Activated CD8-positive, alpha-beta memory T cell treated with anti-CD3 and anti-CD28 coated beads for 48 hours (primary cell): ENCODE results near the gene SH3PXD2A.

Source experiments
- DNase-seq, 3 experiments: peaks; one replicate each; pipeline ENCODE4 v3.0.0-alpha.2; 2020; ENCODE audit warnings: low read depth in 2 of 3, low spot score in 2 of 3

The SH3PXD2A gene

DNA sequence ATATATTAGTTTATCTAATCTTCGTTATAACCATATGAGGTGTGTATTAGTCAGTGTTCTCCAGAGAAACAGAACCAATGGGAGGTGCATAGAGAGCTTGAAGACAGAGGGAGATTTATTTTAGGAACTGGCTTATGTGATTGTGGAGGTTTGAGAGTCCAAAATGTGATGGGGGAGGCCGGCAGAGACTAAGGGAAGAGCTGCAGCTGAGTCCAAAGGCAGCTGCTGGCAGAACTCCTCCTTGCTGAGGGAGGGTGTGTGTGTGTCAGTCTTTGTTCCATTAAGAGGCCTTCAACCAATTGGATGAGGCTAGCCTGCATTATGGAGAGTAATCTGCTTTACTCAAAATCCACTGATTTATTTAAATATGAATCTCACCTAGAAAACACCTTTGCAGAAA is 165.1 kb downstream of the SH3PXD2A start:
- no peak for DNase-seq

DNA sequence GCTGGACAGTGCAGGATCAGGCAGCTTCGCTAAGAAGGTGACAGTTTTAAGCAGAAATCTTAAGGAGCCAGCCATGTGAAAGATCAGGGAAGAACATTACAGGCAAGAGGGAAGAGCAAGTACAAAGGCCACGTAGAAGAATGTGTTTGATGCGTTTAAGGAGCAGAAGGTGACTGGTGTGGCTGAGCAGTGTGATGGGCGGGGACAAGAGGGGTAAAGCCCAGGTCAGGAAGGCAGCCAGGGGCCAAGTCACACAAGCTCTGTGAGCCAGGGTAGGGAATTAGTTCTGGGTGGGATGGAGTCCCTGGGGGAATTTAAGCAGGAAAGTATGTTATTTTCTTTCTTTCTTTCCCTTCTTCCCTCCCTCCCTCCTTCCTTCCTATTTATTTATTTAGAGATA is 166.9 kb downstream of the SH3PXD2A start:
- DNase-seq: no peak

GRCh38 chr10:103687718-103688117 is 167.7 kb downstream of the SH3PXD2A start:
- DNase-seq: no peak

DNA sequence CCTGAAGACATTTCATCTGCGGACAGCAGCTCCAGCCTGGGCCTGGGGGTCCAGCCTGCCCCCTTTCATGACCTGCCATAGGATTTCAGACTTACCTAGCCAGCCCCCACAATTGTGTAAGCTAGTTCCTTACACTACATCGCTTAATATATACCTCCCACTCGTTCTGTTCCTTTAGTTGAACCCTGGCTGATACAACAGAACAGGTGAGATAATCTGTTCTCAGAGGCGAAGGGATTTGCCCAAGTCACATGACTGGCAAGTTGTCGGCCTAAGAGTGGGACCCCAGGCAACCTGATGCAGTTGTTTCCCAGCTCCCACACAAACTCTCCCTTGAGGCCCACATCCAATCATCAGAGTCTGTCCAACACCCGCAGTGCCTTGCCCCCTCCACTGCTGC is 168.2 kb downstream of the SH3PXD2A start:
- DNase-seq: no peak

DNA sequence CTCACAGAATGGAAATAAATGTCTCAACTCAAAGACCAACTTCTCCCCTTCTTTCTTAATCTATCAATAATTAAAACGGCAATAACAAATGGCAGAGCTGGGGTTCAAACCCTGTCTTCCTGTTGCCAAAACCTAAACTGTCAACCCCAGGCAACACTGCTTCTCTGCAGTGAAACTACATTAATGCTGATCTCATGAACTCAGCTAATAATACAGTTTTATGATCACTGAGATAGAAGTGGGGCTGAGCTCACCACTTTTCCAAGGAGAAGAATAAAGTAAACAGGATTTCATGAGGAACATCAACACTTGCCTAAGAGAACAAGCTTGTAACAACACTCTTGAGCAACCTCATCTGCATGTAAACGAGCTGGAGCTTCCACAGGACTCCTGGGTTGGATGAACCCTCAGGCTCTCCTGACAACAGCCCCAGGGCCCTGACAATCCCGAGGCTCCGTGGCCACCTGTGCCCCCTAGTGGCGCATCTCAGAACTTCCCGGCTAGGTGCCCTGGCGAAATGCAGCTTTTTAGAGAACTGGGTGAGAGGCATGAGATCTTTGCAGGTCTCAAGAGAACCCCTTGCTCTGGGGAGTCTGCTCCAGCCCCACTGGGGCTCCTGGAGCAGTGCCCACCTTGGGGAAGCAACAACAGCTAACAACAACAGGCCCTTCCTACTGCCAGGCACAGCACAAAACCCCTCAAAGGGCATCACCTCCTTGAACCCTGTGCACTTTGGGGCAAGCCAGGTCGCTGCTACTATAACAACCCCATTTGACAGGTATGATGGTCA is 169.3 kb downstream of the SH3PXD2A start:
- peak in 2 of 3 experiments; percentile 38 to 81 for DNase-seq

DNA sequence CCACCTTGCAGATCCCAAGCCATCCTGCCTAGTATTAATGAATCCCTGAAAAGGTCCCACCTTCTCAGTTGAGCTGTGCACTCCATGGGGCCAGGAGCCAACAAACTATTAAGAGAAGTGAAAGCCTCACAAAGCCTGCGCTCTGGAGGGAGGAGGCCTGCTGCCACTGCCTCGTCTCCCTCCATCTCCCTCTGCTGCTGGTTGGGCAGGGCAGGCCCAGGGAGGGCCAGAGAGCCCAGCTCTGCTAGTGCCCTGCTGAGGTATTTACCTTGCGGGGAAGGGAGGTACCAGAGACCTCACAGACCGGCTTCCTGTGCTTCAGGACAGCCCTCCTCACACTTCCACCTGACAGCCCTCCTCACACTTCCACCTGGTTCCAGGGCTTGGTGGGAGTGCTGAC is 171.5 kb downstream of the SH3PXD2A start:
- no peak for DNase-seq

DNA sequence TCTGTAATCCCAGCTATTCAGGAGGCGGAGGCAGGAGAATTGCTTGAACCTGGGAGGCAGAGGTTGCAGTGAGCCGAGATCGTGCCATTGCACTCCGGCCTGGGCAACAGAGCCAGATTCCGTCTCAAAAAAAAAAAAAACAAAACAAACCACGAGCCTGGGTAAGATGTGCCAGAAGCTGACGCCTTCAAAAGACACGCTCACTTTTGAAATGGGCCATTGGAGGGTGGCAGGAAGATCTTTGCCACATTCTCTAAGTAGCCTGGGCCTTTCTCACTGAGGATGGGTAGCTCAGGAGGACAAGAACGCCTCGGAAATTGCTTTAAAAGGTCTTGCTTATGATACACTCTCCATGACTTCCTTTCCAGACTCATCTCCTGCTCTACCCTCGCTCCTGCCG is 172.7 kb downstream of the SH3PXD2A start:
- no peak for DNase-seq

GRCh38 chr10:103681617-103682399 is 173.6 kb downstream of the SH3PXD2A start:
- DNase-seq: no peak

DNA sequence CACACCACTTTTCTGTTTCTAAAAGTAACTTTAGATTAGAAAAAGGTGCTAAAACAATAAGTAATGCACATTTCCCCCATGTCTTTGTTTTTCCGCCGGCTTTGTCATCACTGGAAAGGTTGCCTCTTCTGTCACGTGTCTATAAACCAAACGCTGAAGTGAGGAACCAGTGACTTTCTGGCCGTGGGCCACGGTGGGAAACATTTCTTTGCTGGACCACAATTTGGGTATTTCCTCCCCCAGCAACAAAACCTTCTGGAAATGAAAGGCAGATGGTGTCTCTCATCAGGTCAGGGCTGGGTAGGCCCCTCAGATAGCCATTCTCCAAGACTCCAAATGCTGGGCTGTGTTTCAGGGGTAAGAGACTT is 174.5 kb downstream of the SH3PXD2A start:
- no peak for DNase-seq

DNA sequence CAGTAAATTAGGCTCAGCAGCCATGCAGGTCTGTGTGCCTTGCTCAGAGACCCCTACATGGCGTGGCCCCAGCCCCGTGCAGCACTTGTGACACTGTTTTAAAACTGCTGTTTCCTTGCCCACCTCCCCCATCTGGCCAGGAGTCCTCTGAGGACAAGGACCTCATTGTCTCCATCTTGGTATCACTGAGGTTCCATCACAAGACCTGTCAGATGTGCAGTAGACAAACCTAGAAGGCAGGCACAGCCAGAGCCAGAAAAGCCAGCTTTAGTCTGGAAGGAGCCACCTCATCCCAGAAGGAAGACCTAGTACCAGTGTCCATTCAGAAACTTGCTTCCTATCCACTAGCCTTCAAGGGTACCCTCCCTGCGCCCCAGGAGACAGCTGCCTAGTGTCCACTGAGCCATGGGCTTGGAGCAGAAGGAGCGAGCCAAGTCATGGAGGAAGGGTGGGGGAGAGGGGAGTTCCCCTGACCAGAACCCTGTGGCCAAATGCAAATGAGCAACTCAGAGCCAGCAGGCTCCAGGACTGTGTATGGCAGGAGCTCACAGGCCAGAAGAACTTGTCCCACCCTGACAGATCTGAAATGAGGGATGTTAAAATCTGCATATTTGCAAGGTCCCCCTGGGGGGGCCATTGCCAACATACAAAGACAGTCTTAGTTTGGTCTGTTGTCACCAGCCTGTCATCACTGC is 176.1 kb downstream of the SH3PXD2A start:
- DNase-seq: no peak

DNA sequence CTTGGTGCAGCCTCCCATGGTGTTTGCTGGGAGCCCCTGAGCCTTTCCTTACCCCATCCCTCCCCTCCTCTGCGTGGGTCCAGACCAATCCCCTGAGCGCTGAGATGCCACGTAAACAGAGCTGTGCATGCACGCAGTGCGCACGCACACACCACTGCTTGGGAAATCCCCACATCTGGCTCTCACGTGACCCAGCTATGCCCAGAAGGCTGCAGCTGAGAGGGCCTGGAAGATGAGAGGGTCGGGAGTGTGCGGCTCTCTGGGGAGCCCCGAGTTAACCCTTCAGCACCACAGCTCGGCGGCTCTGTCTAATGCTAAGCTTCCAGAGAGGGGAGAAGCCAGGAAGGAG is 177.2 kb downstream of the SH3PXD2A start:
- DNase-seq: peak in 1 of 3 experiments; percentile 60

DNA sequence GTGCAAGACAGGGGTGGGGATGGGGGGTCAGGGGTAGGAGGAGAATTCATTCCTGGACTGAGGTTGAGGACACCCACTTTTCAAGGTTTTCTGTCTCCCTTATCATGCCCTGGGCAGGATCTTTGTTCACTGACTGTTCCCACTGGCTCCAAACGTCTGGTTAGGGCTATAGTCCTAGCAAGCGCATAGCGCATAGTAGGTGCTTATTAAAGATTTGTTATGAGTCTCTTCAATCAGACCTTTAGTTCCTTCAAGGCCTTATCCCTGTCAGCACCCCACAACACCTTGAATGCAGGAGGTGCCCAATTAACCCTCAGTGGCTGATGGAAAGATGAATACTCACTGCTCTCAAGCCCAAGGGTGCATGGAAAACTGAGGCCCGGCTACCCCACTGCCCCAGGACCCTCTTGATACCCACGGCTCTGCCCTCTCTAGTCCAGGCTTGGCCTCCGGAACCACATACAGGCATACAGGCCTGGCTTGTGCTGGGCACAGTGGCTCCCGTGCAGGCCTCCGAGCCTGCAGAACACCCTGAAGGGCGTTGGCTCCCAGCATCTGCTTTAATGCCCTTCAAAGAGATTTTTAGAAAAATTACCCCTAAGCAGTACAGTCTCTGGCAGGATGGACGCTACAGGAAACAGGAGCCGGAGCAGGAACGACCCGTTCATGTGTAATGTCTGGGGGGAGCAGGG is 177.7 kb downstream of the SH3PXD2A start:
- DNase-seq: no peak

DNA sequence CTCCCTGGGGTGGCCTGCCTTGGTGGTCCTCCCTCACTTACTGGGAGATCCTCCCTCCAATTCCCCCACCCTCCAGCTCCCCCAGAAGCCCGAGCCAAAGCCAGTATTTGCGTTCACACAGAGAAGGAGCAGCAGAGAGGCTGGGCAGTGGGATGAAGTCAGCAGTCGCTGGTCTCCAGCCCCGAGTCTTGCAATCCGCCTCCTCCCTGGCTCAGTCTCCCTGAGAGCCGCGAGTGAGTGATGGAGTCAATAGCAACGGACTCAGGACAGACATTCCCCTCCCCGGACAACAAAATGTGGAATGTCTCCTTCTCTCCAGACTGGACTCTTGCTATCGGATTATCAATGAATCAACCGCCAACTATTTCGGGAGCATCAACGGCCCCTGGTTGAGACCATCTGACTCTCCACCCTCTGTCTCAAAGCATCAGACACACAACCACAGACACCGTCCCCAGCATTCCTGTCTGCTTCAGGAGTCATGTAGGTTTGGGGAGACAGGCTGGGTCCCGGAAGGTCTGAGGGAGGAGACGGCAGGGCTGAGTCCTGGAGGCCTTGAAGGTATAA is 178.4 kb downstream of the SH3PXD2A start:
- DNase-seq: no peak

GRCh38 chr10:103676058-103676785 is 179.2 kb downstream of the SH3PXD2A start:
- no peak for DNase-seq

DNA sequence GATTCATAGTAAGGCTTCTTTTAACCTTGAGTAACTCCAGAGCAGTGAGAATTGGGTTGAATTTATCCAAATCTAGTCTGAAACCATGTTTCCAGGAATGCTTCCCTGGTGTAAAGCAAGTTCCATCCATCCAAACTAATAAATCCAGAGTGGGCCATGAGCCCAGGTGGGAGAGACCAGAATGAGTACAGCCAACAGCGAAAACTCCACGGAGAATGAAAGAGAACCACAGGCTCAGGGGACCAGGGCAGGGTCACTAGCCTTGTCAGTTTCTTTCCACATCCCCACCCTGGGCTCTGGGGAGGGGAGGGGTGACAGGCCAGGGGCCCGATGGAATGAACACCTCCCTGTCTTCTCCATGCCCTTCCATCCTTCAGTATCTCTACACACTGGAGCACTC is 181.8 kb downstream of the SH3PXD2A start:
- DNase-seq: no peak

- DNase-seq: no peak
Measured at GRCh38 chr10:103672345-103672744, 183.0 kb downstream of the SH3PXD2A start.

- no peak for DNase-seq
Measured at GRCh38 chr10:103671126-103671895, 184.1 kb downstream of the SH3PXD2A start.

DNA sequence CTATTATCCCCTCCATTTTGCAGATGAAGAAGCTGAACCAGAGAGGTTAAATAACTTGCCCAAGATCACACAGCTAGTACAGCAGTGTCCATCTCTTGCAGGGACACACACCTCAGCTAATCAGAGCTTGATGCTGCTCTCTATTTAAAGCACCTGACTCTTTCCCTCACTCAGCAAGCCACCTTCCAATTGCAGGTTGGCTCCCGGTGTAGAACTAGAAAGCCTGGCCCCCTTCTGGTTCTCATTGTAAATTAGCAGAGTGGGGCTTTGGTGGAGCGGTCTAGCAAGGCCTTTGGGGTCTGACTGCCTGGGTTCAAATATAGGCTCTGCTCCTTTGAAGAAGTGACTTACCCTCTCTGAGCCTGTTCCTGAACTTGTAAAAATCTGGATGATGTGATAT is 185.4 kb downstream of the SH3PXD2A start:
- DNase-seq: no peak

DNA sequence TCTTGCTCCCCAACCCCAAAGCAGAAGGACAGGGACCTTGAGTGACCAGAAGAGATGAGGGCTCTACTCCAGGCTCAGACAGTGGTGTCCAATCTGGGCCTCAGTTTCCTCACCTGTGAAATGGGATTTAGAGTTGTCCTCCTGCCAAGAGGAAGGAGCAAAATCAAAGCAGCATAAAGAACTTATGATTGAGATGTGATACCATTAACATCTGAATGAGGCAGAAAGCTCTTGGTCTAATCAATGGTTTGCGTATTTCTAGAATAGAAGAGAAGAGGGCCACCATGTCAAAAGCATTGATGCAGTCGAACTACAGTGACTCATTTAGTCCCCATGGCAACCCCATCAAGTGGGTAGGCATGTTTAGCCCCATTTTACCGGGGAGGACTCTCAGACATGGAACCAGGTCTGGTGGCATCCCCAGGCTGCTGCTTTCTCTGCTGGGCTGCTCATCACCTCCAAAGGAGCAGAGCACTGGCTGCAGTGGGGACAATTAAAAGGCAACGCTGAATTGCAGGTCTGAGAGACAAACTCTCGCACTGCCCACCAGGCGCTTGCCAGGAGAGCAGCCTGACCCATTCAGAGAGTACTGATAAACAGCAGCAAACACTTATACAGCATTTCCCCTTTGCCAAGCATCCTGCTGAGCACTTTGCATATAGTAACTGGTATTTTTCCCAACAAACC is 186.0 kb downstream of the SH3PXD2A start:
- DNase-seq: no peak
